GM12878 (cell line): ENCODE results near the gene TMEM91. TPM values are rescaled to one million over a fixed set of nuclear protein-coding genes. Genes with fewer than 3 reads are reported as not detected.

Experiments used
- BACH1 ChIP-seq: fragments of 450-650 bp; IDR thresholded peaks from 2 replicates; pipeline ENCODE4 v1.6.1; 2017; ENCODE audit warnings: mild to moderate bottlenecking, borderline replicate concordance
- BRCA1 ChIP-seq: IDR thresholded peaks from 2 replicates; pipeline ENCODE4 v1.6.1; 2011; ENCODE audit warnings: low read depth, low read length, improper control_type of control experiment
- CUX1 ChIP-seq: IDR thresholded peaks from 2 replicates; pipeline ENCODE4 v1.6.1; 2012; ENCODE audit warnings: improper control_type of control experiment, low read depth, low read length; ENCODE audit not compliant: insufficient replicate concordance
- DPF2 ChIP-seq: fragments of 450-650 bp; IDR thresholded peaks from 2 replicates; pipeline ENCODE4 v1.6.1; 2017; ENCODE audit warnings: mild to moderate bottlenecking
- EGR1 ChIP-seq, 2 experiments: IDR thresholded peaks; 1 replicate in 1 of 2; 2 replicates in 1 of 2; pipeline ENCODE4 v1.6.1; 2011 to 2012; ENCODE audit warnings: low read depth in 2 of 2, low read length in 2 of 2, borderline replicate concordance in 1 of 2, mild to moderate bottlenecking in 1 of 2, moderate library complexity in 1 of 2
- JUNB ChIP-seq: IDR thresholded peaks from 2 replicates; pipeline ENCODE4 v1.6.1; 2016; ENCODE audit warnings: antibody characterized with exemption, mild to moderate bottlenecking
- MXI1 ChIP-seq: fragments of 150-350 bp; IDR thresholded peaks from 2 replicates; pipeline ENCODE4 v1.6.1; 2011; ENCODE audit warnings: low read depth, mild to moderate bottlenecking, inconsistent platforms, low read length, improper control_type of control experiment
- NFIC ChIP-seq: IDR thresholded peaks from 2 replicates; pipeline ENCODE4 v1.6.1; 2012; ENCODE audit warnings: low read depth, mild to moderate bottlenecking, inconsistent platforms, low read length, moderate library complexity
- NFXL1 ChIP-seq: fragments of 450-650 bp; IDR thresholded peaks from 2 replicates; pipeline ENCODE4 v1.6.1; 2017; ENCODE audit warnings: antibody characterized with exemption, mild to moderate bottlenecking, borderline replicate concordance
- NR2C1 ChIP-seq: fragments of 450-650 bp; IDR thresholded peaks from 2 replicates; pipeline ENCODE4 v1.6.1; 2017; ENCODE audit warnings: antibody characterized with exemption, mild to moderate bottlenecking, moderate library complexity
- PAX8 ChIP-seq: fragments of 450-650 bp; IDR thresholded peaks from 2 replicates; pipeline ENCODE4 v1.6.1; 2017; ENCODE audit warnings: mild to moderate bottlenecking, moderate library complexity
- POLR2AphosphoS5 ChIP-seq: IDR thresholded peaks from 2 replicates; pipeline ENCODE4 v1.6.1; 2011; ENCODE audit warnings: mild to moderate bottlenecking, low read length, inconsistent platforms
- RAD51 ChIP-seq: fragments of 450-650 bp; IDR thresholded peaks from 2 replicates; pipeline ENCODE4 v1.6.1; 2016; ENCODE audit warnings: moderate library complexity, mild to moderate bottlenecking, inconsistent platforms
- RBBP5 ChIP-seq: fragments of 200-600 bp; sonication (generic); conservative IDR thresholded peaks from 2 replicates; pipeline ENCODE4 v1.6.1; 2016
- RCOR1 ChIP-seq: conservative IDR thresholded peaks from 2 replicates; pipeline ENCODE4 v1.6.1; 2012; ENCODE audit warnings: low read depth, low read length, improper control_type of control experiment
- SMAD5 ChIP-seq: IDR thresholded peaks from 2 replicates; pipeline ENCODE4 v1.6.1; 2016; ENCODE audit warnings: antibody characterized with exemption, low read depth
- SMC3 ChIP-seq: IDR thresholded peaks from 2 replicates; pipeline ENCODE4 v1.6.1; 2011; ENCODE audit warnings: low read length, improper control_type of control experiment, borderline replicate concordance
- SP1 ChIP-seq: IDR thresholded peaks from one replicate; pipeline ENCODE4 v1.6.1; 2011; ENCODE audit warnings: low read depth, low read length
- SRF ChIP-seq, 2 experiments: IDR thresholded peaks; 2 replicates each; pipeline ENCODE4 v1.6.1; 2011; ENCODE audit warnings: low read depth in 2 of 2, low read length in 2 of 2, mild to moderate bottlenecking in 1 of 2, moderate library complexity in 1 of 2
- ZSCAN29 ChIP-seq: fragments of 450-650 bp; IDR thresholded peaks from 2 replicates; pipeline ENCODE4 v1.6.1; 2017; ENCODE audit warnings: mild to moderate bottlenecking, moderate library complexity
- polyA plus RNA-seq, 11 experiments: library from polyadenylated mRNA; depleted of rRNA in 4 of 11; unstranded in 6 of 11; stranded (reverse) in 5 of 11; fragments of >200 nt; fragmentation: Nextera tagmentation in 4 of 11; fragmentation: Illumina TruSeq in 1 of 11; extraction: Ambion mirVana in 4 of 11; extraction: Trizol in 1 of 11; gene quantifications; 1 replicate in 1 of 11; 2 replicates in 10 of 11; pipeline versions ENCODE4 v1.2.1 to v1.2.3, GENCODE V29; 2011 to 2016; ENCODE audit warnings: inconsistent platforms in 2 of 11, missing spikeins in 2 of 11, low read depth in 1 of 11
- total RNA-seq, 4 experiments: library from RNA; depleted of rRNA in 3 of 4; stranded (reverse); fragments of >200 nt in 3 of 4; fragmentation: Illumina TruSeq in 1 of 4; extraction: Trizol in 1 of 4; gene quantifications; 2 replicates each; pipeline versions ENCODE4 v1.2.1 to v1.2.3, GENCODE V29; 2013 to 2021
- TF ChIP-seq, protein P1 (sequence below): fragments of 450-650 bp; formaldehyde crosslinking; IDR thresholded peaks from 2 replicates; pipeline ENCODE4 v1.5.0; 2022; ENCODE audit warnings: mild to moderate bottlenecking, missing genetic modification characterization
- TF ChIP-seq, protein P2 (sequence below): IDR thresholded peaks from 2 replicates; pipeline ENCODE4 v1.6.1; 2012; ENCODE audit warnings: low read length, inconsistent platforms

Gene TMEM91
- total and polyA plus RNA-seq, 10 of the 15 experiments (the other 5 are each of a cell fraction or from before 2014, with no cell fraction given) = 1.5 to 5.5 (median 2.7) TPM

- TF ChIP-seq, protein P1, sequence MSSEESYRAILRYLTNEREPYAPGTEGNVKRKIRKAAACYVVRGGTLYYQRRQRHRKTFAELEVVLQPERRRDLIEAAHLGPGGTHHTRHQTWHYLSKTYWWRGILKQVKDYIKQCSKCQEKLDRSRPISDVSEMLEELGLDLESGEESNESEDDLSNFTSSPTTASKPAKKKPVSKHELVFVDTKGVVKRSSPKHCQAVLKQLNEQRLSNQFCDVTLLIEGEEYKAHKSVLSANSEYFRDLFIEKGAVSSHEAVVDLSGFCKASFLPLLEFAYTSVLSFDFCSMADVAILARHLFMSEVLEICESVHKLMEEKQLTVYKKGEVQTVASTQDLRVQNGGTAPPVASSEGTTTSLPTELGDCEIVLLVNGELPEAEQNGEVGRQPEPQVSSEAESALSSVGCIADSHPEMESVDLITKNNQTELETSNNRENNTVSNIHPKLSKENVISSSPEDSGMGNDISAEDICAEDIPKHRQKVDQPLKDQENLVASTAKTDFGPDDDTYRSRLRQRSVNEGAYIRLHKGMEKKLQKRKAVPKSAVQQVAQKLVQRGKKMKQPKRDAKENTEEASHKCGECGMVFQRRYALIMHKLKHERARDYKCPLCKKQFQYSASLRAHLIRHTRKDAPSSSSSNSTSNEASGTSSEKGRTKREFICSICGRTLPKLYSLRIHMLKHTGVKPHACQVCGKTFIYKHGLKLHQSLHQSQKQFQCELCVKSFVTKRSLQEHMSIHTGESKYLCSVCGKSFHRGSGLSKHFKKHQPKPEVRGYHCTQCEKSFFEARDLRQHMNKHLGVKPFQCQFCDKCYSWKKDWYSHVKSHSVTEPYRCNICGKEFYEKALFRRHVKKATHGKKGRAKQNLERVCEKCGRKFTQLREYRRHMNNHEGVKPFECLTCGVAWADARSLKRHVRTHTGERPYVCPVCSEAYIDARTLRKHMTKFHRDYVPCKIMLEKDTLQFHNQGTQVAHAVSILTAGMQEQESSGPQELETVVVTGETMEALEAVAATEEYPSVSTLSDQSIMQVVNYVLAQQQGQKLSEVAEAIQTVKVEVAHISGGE (CRISPR knock-in tag) = no peak
- TF ChIP-seq NFIC (no peak), RBBP5 (no peak), JUNB (no peak), EGR1 (IDR thresholded peaks at IDR 0.05; ENCODE audit: borderline replicate concordance in 1 of 2, low read depth in 2 of 2, low read length in 2 of 2) (peak in 1 of 2 experiments; percentile 74; a peak in 2 of 3 replicates), POLR2AphosphoS5 (peak; percentile 92), CUX1 (no peak), BRCA1 (no peak), BACH1 (peak; percentile 89; the same call in 1 of the 2 replicates), SMC3 (no peak), RAD51 (peak; percentile 85), SRF (IDR thresholded peaks at IDR 0.05; ENCODE audit: low read depth in 2 of 2, low read length in 2 of 2) (no peak), NFXL1 (no peak), NR2C1 (no peak), ZSCAN29 (no peak), SMAD5 (no peak), RCOR1 (no peak), PAX8 (no peak), MXI1 (0 out of 2 replicates have a peak, but pooled peaks have one; percentile 46), SP1 (peak; percentile 41), DPF2 (peak; percentile 60; the same call in 1 of the 2 replicates)
- TF ChIP-seq, protein P2, sequence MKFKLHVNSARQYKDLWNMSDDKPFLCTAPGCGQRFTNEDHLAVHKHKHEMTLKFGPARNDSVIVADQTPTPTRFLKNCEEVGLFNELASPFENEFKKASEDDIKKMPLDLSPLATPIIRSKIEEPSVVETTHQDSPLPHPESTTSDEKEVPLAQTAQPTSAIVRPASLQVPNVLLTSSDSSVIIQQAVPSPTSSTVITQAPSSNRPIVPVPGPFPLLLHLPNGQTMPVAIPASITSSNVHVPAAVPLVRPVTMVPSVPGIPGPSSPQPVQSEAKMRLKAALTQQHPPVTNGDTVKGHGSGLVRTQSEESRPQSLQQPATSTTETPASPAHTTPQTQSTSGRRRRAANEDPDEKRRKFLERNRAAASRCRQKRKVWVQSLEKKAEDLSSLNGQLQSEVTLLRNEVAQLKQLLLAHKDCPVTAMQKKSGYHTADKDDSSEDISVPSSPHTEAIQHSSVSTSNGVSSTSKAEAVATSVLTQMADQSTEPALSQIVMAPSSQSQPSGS = no peak
Observed at GRCh38 chr19:41351339-41352245, 24.7 kb upstream of the TMEM91 start (continued).
